Neural cell (in vitro differentiated cells): ENCODE measurements around the gene C1QTNF9B. TPM values are rescaled to one million over a fixed set of nuclear protein-coding genes. Genes with fewer than 3 reads are reported as not detected.

Source experiments
- H2AFZ ChIP-seq: fragments of 200-600, 300-800 bp; sonication (generic), shearing (Covaris generic); 2 replicates; pipeline ENCODE4 v1.6.0; 2014; ENCODE audit warnings: low read depth, mild to moderate bottlenecking, antibody characterized with exemption, low read length, moderate library complexity
- H3F3A ChIP-seq: fragments of 200-600 bp; shearing (Covaris generic); 2 replicates; pipeline ENCODE4 v1.6.1; 2016; ENCODE audit warnings: mild to moderate bottlenecking, moderate library complexity, mixed read lengths, antibody characterized with exemption, low read length; ENCODE audit not compliant: insufficient read depth, poor library complexity, severe bottlenecking
- H3K27ac ChIP-seq: fragments of 200-600, 300-800 bp; sonication (generic), shearing (Covaris generic); 2 replicates; pipeline ENCODE4 v1.5.1; 2014; ENCODE audit warnings: mild to moderate bottlenecking, low read length, moderate library complexity
- H3K27me3 ChIP-seq: fragments of 300-800, 200-600 bp; sonication (generic), shearing (Covaris generic); 2 replicates; pipeline ENCODE4 v1.6.0; 2014; ENCODE audit warnings: mild to moderate bottlenecking, low read depth, low read length, moderate library complexity; ENCODE audit not compliant: insufficient read depth
- H3K36me3 ChIP-seq: fragments of 300-800, 200-600 bp; sonication (generic), shearing (Covaris generic); 2 replicates; pipeline ENCODE4 v1.5.1; 2014; ENCODE audit warnings: mild to moderate bottlenecking, antibody characterized with exemption, low read length, moderate library complexity; ENCODE audit not compliant: insufficient read depth
- H3K4me2 ChIP-seq: fragments of 300-800, 200-600 bp; sonication (generic), shearing (Covaris generic); 2 replicates; pipeline ENCODE4 v1.6.0; 2014; ENCODE audit warnings: mild to moderate bottlenecking, low read length
- H3K4me3 ChIP-seq: fragments of 300-800, 200-600 bp; sonication (generic), shearing (Covaris generic); 2 replicates; pipeline ENCODE4 v1.5.1; 2014; ENCODE audit warnings: mild to moderate bottlenecking, low read length, moderate library complexity
- H3K79me2 ChIP-seq: fragments of 200-600 bp; shearing (Covaris generic); replicated peaks from 2 replicates; pipeline ENCODE4 v1.6.0; 2014; ENCODE audit warnings: mild to moderate bottlenecking, low read length, moderate library complexity; ENCODE audit not compliant: insufficient read depth
- H3K9ac ChIP-seq: fragments of 300-800, 200-600 bp; sonication (generic), shearing (Covaris generic); 2 replicates; pipeline ENCODE4 v1.6.1; 2016; ENCODE audit warnings: mild to moderate bottlenecking, low read length, mixed read lengths
- H3K9me2 ChIP-seq: fragments of 200-600 bp; shearing (Covaris generic); 2 replicates; pipeline ENCODE4 v1.6.1; 2016; ENCODE audit warnings: mild to moderate bottlenecking, low read length, mixed read lengths; ENCODE audit not compliant: insufficient read depth
- H3K9me3 ChIP-seq: fragments of 200-600, 300-800 bp; sonication (generic), shearing (Covaris generic); 2 replicates; pipeline ENCODE4 v1.6.1; 2016; ENCODE audit warnings: mild to moderate bottlenecking, mixed run types, low read length, moderate library complexity, mixed read lengths
- H4K20me1 ChIP-seq: fragments of 200-600 bp; shearing (Covaris generic); 2 replicates; pipeline ENCODE4 v1.6.1; 2016; ENCODE audit warnings: mild to moderate bottlenecking, mixed run types; ENCODE audit not compliant: insufficient read depth
- CTCF ChIP-seq: fragments of 450-650 bp; IDR thresholded peaks from 2 replicates; pipeline ENCODE4 v1.5.1; 2014; ENCODE audit warnings: antibody characterized with exemption, mild to moderate bottlenecking, moderate library complexity; ENCODE audit not compliant: poor library complexity, severe bottlenecking
- EP300 ChIP-seq: fragments of 450-650 bp; conservative IDR thresholded peaks from 2 replicates; pipeline ENCODE4 v1.6.1; 2014; ENCODE audit warnings: antibody characterized with exemption, mild to moderate bottlenecking, moderate library complexity; ENCODE audit not compliant: poor library complexity, severe bottlenecking
- EZH2 ChIP-seq: fragments of 200-600, 300-800 bp; shearing (Covaris generic), sonication (generic); IDR thresholded peaks from 2 replicates; pipeline ENCODE4 v1.6.1; 2014; ENCODE audit warnings: antibody characterized with exemption, low read length, borderline replicate concordance, mild to moderate bottlenecking; ENCODE audit not compliant: insufficient read depth, poor library complexity, severe bottlenecking
- MXI1 ChIP-seq: fragments of 450-650 bp; conservative IDR thresholded peaks from 2 replicates; pipeline ENCODE4 v1.6.1; 2014; ENCODE audit warnings: antibody characterized with exemption, mild to moderate bottlenecking; ENCODE audit not compliant: poor library complexity, severe bottlenecking
- POLR2AphosphoS5 ChIP-seq: IDR thresholded peaks from 2 replicates; pipeline ENCODE4 v1.6.1; 2012
- RAD21 ChIP-seq: fragments of 450-650 bp; conservative IDR thresholded peaks from 2 replicates; pipeline ENCODE4 v1.6.1; 2014; ENCODE audit warnings: antibody characterized with exemption, mild to moderate bottlenecking, moderate library complexity
- REST ChIP-seq: IDR thresholded peaks from 2 replicates; pipeline ENCODE4 v1.6.1; 2012; ENCODE audit warnings: borderline replicate concordance
- SMC3 ChIP-seq: fragments of 450-650 bp; conservative IDR thresholded peaks from 2 replicates; pipeline ENCODE4 v1.6.1; 2014; ENCODE audit warnings: antibody characterized with exemption, mild to moderate bottlenecking, moderate library complexity; ENCODE audit not compliant: poor library complexity
- TAF1 ChIP-seq: IDR thresholded peaks from 2 replicates; pipeline ENCODE4 v1.6.1; 2012; ENCODE audit warnings: low read depth
- polyA plus RNA-seq: library from polyadenylated mRNA; depleted of rRNA; stranded (reverse); fragments of >200 nt; gene quantifications from 2 replicates; pipeline ENCODE4 v1.2.3, GENCODE V29; 2014

C1QTNF9B gene
- polyA plus RNA-seq, 1 donor from 2014 or later: 1.5 TPM

GRCh38 chr13:23848019-23848418 is 49.3 kb downstream of the C1QTNF9B start:
- H3K79me2 ChIP-seq: no peaks in the 10 kb centered on the region
- no peaks in the 10 kb centered on the region for H4K20me1 ChIP-seq
- H2AFZ ChIP-seq: no peak overlapping the region
- no peaks in the 10 kb centered on the region for H3F3A ChIP-seq
- H3K27ac ChIP-seq: no peak overlapping the region
- H3K9me2 ChIP-seq: no peaks in the 10 kb centered on the region
- H3K9ac ChIP-seq: no peak overlapping the region
- H3K36me3 ChIP-seq: no peaks in the 10 kb centered on the region
- no peaks in the 10 kb centered on the region for H3K27me3 ChIP-seq
- TF ChIP-seq MXI1 (no peak), EZH2 (no peak)
- no peaks in the 10 kb centered on the region for H3K9me3 ChIP-seq
- no peak overlapping the region for H3K4me3 ChIP-seq
- H3K4me2 ChIP-seq: no peak overlapping the region

- Histone ChIP-seq H3K36me3 (no peaks in the 10 kb centered on the region), H3K9ac (no peak overlapping the region), H3K79me2 (no peaks in the 10 kb centered on the region), H3K4me2 (no peak overlapping the region), H3F3A (no peaks in the 10 kb centered on the region), H3K9me2 (no peaks in the 10 kb centered on the region), H3K4me3 (no peak overlapping the region), H3K27me3 (no peaks in the 10 kb centered on the region), H3K27ac (no peak overlapping the region), H4K20me1 (no peaks in the 10 kb centered on the region), H2AFZ (no peak overlapping the region), H3K9me3 (no peaks in the 10 kb centered on the region)
- no peak for TF ChIP-seq RAD21
- no peak for TF ChIP-seq CTCF
Observed at GRCh38 chr13:23847497-23847896, 49.8 kb downstream of the C1QTNF9B start.

- Histone ChIP-seq H3K79me2 (no peaks in the 10 kb centered on the region), H3K9me2 (no peaks in the 10 kb centered on the region), H3F3A (no peaks in the 10 kb centered on the region), H3K4me2 (no peak overlapping the region), H2AFZ (no peak overlapping the region), H3K27ac (no peak overlapping the region), H3K4me3 (no peak overlapping the region), H3K36me3 (no peaks in the 10 kb centered on the region), H3K9me3 (no peaks in the 10 kb centered on the region), H3K9ac (no peak overlapping the region), H4K20me1 (no peaks in the 10 kb centered on the region), H3K27me3 (no peaks in the 10 kb centered on the region)
- TF ChIP-seq EZH2 (no peak), MXI1 (no peak), POLR2AphosphoS5 (no peak), TAF1 (no peak), REST (no peak), EP300 (no peak), RAD21 (no peak), SMC3 (no peak), CTCF (no peak)
Observed at GRCh38 chr13:23845105-23845725, 52.1 kb downstream of the C1QTNF9B start.
